ENCODE data around the gene NEO1.

The NEO1 gene

DNA sequence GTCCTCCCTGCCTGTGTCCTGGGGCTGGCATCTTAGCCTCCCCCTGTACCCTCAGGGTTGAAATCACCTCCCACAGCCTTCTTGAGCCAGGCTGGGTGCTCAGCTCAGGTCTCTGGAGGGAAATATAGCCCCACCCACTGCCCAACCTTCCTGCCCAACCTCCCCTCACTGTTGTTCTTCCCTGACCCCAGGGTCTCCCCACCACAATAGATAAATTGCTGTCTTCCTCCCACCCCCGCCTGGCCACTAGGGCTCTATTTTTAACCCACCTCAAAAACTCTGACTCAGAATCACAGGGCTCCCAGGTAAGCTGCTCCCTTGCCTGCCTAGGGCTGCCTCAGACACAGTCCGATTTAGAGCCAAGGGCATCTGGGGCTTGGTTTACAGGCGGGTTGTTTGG is 301.5 kb downstream of the NEO1 start:
- no peak for DNase-seq (ENCODE audit: extremely low read depth, low read depth)
- no peak overlapping the region for H3K4me3 ChIP-seq (replicated peaks; ENCODE audit: low read depth, low read length)
- no peak for TF ChIP-seq CTCF (IDR thresholded peaks at IDR 0.05; ENCODE audit: low read depth, low read length, missing control alignments)

DNA sequence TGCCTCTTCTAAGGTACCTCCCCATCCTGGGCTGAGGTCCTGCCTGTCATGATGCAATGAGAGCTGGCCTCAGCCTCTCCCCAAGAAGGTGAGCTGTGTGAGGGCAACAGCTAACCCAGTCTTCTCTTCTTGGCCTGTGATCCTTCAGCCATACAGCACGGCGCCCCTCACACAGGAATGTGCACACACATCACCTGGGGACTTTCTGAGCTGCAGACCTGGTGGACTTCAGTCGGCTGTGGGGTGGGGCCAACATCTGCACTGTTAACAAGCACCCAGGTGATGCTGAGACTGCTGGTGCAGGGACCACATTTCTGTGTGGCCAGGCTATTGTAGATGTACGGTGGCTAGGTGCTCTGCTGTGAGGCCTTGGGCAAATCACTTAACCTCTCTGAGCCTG is 302.0 kb downstream of the NEO1 start:
- no peak for DNase-seq (ENCODE audit: extremely low read depth, low read depth)
- no peak overlapping the region for H3K4me3 ChIP-seq (replicated peaks; ENCODE audit: low read depth, low read length)
- TF ChIP-seq CTCF (IDR thresholded peaks at IDR 0.05; ENCODE audit: low read depth, low read length, missing control alignments) = no peak

Data from HFF-Myc (cell line).